A673 (cell line): ENCODE measurements around the gene OSTN. TPM values are rescaled to one million over a fixed set of nuclear protein-coding genes. Genes with fewer than 3 reads are reported as not detected.

Experiments
- BruUV-seq: library from RNA; stranded (reverse); fragments of 400-500 nt; replicated peaks from 2 replicates; lab custom pipeline; 2021; lab: Mats Ljungman, UMichigan
- CTCF ChIA-PET: fragments of 300-600 bp; sonication (Branson Sonifier 250); formaldehyde crosslinking; loops from one replicate; lab custom pipeline; 2022; ENCODE audit warnings: antibody characterized with exemption; lab: Charles Lee
- POLR2A ChIA-PET: fragments of 300-600 bp; sonication (Branson Sonifier 250); formaldehyde crosslinking; loops from one replicate; lab custom pipeline; 2022; ENCODE audit warnings: antibody characterized with exemption; ENCODE audit not compliant: low non-redundant PET; lab: Charles Lee
- DNase-seq: peaks from one replicate; pipeline ENCODE4 v3.0.0-alpha.2; 2015; ENCODE audit warnings: low spot score
- H3K27ac ChIP-seq: fragments of 200-600 bp; sonication (generic); 2 replicates; pipeline ENCODE4 v1.5.1; 2016; ENCODE audit warnings: mixed run types, low read depth, mild to moderate bottlenecking, mixed read lengths, antibody characterized with exemption, low read length; ENCODE audit not compliant: poor library complexity, severe bottlenecking
- H3K27me3 ChIP-seq: fragments of 200-600 bp; sonication (generic); replicated peaks from 2 replicates; pipeline ENCODE4 v1.6.1; 2017; ENCODE audit warnings: mixed run types, low read depth, mild to moderate bottlenecking, mixed read lengths, antibody characterized with exemption, low read length; ENCODE audit not compliant: insufficient read depth, poor library complexity
- H3K36me3 ChIP-seq: fragments of 200-600 bp; sonication (generic); 2 replicates; pipeline ENCODE4 v1.6.1; 2016; ENCODE audit warnings: mixed run types, mild to moderate bottlenecking, mixed read lengths, antibody characterized with exemption, low read length; ENCODE audit not compliant: insufficient read depth, poor library complexity, severe bottlenecking
- H3K4me1 ChIP-seq: fragments of 200-600 bp; sonication (generic); 2 replicates; pipeline ENCODE4 v1.6.1; 2017; ENCODE audit warnings: mixed run types, mild to moderate bottlenecking, mixed read lengths, antibody characterized with exemption, low read length; ENCODE audit not compliant: insufficient read depth, poor library complexity, severe bottlenecking
- H3K4me3 ChIP-seq: fragments of 200-600 bp; sonication (generic); 2 replicates; pipeline ENCODE4 v1.5.1; 2016; ENCODE audit warnings: low read depth, mixed run types, mild to moderate bottlenecking, mixed read lengths, low read length; ENCODE audit not compliant: poor library complexity, severe bottlenecking
- H3K9me3 ChIP-seq: fragments of 200-600 bp; sonication (generic); 2 replicates; pipeline ENCODE4 v1.6.1; 2016; ENCODE audit warnings: mixed run types, low read depth, mild to moderate bottlenecking, mixed read lengths, antibody characterized with exemption, low read length; ENCODE audit not compliant: poor library complexity, severe bottlenecking
- CTCF ChIP-seq: fragments of 300-800, 200-600 bp; sonication (generic); conservative IDR thresholded peaks from 2 replicates; pipeline ENCODE4 v1.5.1; 2017; ENCODE audit warnings: low read depth, mild to moderate bottlenecking, antibody characterized with exemption, low read length, moderate library complexity, mixed read lengths
- EZH2 ChIP-seq: fragments of 200-600 bp; sonication (generic); IDR thresholded peaks from 2 replicates; pipeline ENCODE4 v1.6.1; 2017; ENCODE audit warnings: borderline replicate concordance, low read depth, mild to moderate bottlenecking, mixed read lengths, antibody characterized with exemption, low read length; ENCODE audit not compliant: poor library complexity, severe bottlenecking
- intact Hi-C: fragments of 100-400 bp; cut with micrococcal nuclease; formaldehyde crosslinking; loops from one replicate; pipeline ENCODE4 v1.10.0; 2022; ENCODE audit not compliant: unreplicated experiment
- total RNA-seq: library from RNA; stranded (reverse); gene quantifications from 2 replicates; pipeline ENCODE4 v1.2.3, GENCODE V29; 2021

Gene OSTN
- total RNA-seq, 1 experiment from 2014 or later = not detected

GRCh38 chr3:191263365-191263764 is 64.3 kb downstream of the OSTN start:
- Histone ChIP-seq H3K36me3 (no peaks in the 10 kb centered on the region), H3K4me1 (no peaks in the 10 kb centered on the region), H3K4me3 (no peak overlapping the region), H3K27me3 (no peaks in the 10 kb centered on the region), H3K27ac (no peak overlapping the region), H3K9me3 (no peaks in the 10 kb centered on the region)
- CTCF ChIA-PET = no interaction called here
- DNase-seq = no peak
- TF ChIP-seq EZH2 = no peak
- no peak for TF ChIP-seq CTCF
- POLR2A ChIA-PET = no interaction called here
- no TSS peak for BruUV-seq
- intact Hi-C loops = loop anchor here (5.0 kb wide), 1 partner anchor 74 kb away; no protein-coding TSS in a partner anchor

GRCh38 chr3:191263850-191264249 is 64.8 kb downstream of the OSTN start:
- Histone ChIP-seq H3K4me1 (no peaks in the 10 kb centered on the region), H3K27me3 (no peaks in the 10 kb centered on the region), H3K4me3 (no peak overlapping the region), H3K9me3 (no peaks in the 10 kb centered on the region), H3K36me3 (no peaks in the 10 kb centered on the region), H3K27ac (no peak overlapping the region)
- ChIA-PET POLR2A (no interaction called here), CTCF (no interaction called here)
- no TSS peak for BruUV-seq
- TF ChIP-seq EZH2 (no peak), CTCF (no peak)
- intact Hi-C loops = loop anchor here (5.0 kb wide), 1 partner anchor 73 kb away; no protein-coding TSS in a partner anchor
- DNase-seq = no peak

DNA sequence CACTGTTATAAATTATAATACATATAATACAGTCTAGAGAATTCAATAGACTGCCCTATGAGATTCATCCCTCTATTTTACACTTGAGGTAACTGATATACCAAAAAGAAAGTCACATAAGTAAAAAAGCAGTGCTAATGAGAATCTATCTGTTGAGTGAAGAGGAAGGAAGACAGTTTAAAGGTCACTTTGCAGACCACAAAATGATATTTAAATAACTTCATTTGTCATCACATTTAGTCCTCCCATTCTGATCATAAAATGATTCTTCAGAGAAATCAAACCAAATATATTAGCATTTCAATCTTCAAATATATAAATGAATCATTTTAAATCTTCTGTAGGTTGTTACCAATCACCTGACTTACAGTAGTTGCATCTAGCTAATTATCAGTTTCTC is 69.7 kb downstream of the OSTN start:
- Histone ChIP-seq H3K4me1 (no peaks in the 10 kb centered on the region), H3K27ac (no peak overlapping the region), H3K9me3 (peaks cover 5% of the 10 kb centered on the region), H3K4me3 (no peak overlapping the region), H3K27me3 (no peaks in the 10 kb centered on the region), H3K36me3 (no peaks in the 10 kb centered on the region)
- ChIA-PET CTCF (interaction anchor here (0.7 kb wide), 1 partner anchor 37 kb away, joined by 7 read pairs; no protein-coding TSS in a partner anchor), POLR2A (no interaction called here)
- DNase-seq = no peak
- TF ChIP-seq CTCF (no peak), EZH2 (no peak)
- no TSS peak for BruUV-seq
- intact Hi-C loops = no loop called here
